ENCODE measurements around the gene LTBP1.
A peak's percentile ranks its signal among the peaks of the same experiment; 100 is the strongest.
"Not testable (repeated sequence)": the region's sequence is repeated elsewhere in the genome, so short reads cannot be mapped to it uniquely, and the experiment has no call there.

The LTBP1 gene

GRCh38 chr2:33432871-33433270 is 486.1 kb downstream of the LTBP1 start:
- DNase-seq (ENCODE audit: low read depth): no peak

DNA sequence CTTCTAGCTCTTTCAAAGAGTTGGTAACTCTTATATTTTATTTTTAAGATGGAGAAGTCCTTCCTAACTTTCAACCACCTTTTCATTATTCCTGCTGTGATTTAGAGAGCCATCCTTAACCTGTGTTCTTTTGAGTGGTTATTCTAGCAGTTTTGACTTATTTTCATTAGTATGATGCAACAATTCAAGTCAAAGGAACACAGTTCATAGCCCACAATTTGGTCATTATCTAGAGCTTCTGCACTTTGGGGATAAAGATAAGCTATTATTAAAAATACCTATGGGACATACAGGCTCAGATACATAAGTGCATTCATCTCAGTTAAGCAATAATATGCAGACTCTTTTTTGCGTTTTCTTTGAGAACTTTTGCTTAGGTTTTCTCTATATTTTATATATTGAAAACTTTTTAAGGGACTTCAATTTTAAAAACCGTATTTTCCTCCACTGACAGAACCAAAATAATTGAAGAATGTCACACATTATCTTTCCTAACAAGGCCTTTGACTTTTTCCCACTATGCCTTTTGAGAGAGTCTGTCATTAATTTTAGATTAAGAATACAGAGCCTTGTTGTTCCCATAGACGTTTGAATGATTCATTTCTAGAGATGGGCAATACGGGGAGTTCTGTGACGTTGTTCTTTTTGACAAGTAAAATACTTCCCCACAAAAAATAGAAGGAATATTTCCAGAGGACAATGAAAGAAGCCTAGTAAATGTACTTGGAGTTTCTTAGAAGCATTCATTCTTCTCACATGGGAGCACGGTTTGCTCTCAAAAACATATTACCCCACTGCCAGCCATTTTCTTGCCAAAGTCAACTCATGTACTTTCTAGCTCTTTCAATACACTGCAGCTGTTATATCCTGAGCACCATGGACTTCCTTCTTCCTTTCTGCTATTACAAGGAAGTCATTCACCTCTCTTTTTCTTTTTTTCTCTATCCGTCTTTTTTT is 486.8 kb downstream of the LTBP1 start:
- DNase-seq (ENCODE audit: low read depth): no peak

- DNase-seq (ENCODE audit: low read depth): no peak
These were observed 488.8 kb downstream of the LTBP1 start for GRCh38 chr2:33435518-33435917.

- no peak for DNase-seq (ENCODE audit: low read depth)
These were observed 489.3 kb downstream of the LTBP1 start for GRCh38 chr2:33436083-33436482.

DNA sequence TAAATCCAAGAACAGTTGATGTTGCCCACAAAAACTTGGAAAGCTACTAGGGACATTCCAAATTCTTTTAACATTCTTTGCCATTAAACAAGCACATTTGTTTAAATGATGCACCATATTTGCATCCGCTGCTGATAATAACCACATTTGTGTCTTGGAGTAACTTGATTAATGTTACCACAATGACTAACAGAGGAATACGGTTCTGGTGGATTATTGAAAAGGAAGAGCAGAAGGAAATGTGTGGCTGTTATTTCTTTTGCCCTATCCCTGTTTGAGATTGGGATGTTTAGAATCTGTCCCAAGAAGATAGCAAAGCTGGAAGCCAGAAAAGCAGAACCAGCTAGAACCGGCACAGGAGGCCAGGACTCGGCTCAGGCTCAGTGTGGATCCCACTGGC is 490.5 kb downstream of the LTBP1 start:
- DNase-seq (ENCODE audit: low read depth): peak; percentile 49

- DNase-seq (ENCODE audit: low read depth): no peak
These were observed 491.1 kb downstream of the LTBP1 start for GRCh38 chr2:33437815-33438214.

DNA sequence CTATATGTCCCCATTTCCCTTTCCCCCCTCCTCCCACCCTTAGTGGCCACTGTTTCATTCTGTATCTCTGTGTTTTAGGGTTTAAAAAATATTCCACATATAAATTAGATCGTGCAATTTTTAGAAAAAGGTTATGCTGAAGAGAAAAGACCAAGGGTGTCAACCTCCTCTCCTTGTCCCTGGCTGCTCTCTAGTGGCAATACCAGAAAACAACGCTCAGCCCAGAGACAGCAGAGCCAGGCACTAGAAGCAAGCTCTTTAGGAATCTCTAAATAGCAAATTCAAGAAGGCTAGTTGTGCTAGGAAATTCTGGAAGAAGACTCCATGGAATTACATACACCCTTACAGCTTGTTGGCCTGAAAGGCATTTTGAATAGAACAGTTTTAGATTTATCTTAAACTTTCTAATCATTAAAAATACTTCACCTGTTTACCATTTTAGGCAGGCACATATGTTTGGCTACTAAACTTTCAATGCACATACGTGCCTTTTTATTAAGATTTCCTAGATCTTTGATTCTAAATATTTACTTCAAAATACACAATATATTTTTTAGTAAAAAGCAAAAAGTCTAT is 494.6 kb downstream of the LTBP1 start:
- DNase-seq (ENCODE audit: low read depth): no peak

GRCh38 chr2:33442052-33442451 is 495.3 kb downstream of the LTBP1 start:
- DNase-seq (ENCODE audit: low read depth): not testable (repeated sequence)

DNA sequence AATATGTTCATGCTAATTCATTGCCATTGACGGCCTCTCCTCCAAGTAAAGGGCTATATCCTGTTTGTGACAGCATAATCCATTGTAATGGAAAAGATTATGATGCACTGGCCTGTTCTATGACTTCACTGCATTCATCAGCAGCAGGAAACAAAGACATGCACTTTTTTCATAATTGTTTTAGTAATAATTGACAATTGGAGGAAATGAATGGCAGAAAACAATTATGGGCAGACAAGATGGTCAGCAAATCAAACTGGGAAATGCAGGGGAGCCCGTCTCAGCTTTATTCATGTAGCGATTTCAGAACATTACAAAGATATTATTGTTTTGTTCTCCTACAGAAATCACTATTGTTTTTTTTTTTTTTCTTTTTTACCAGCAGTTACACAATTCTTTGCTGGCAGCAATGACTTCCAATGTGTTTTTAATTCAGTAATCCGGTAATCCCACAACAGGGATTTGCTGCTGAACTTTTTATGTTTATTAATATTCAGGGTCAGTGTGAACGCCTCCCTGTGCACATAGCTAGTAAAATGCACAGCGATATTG is 495.9 kb downstream of the LTBP1 start:
- no peak for DNase-seq (ENCODE audit: low read depth)

GRCh38 chr2:33443274-33443829 is 496.6 kb downstream of the LTBP1 start:
- DNase-seq (ENCODE audit: low read depth): no peak

GRCh38 chr2:33444967-33445366 is 498.2 kb downstream of the LTBP1 start:
- DNase-seq (ENCODE audit: low read depth): no peak

- no peak for DNase-seq (ENCODE audit: low read depth)
These were observed 501.6 kb downstream of the LTBP1 start for GRCh38 chr2:33448220-33448899.
